ENCODE measurements around the gene MAP3K4.

Gene MAP3K4

GRCh38 chr6:161003336-161003735 lies 11.8 kb downstream of the MAP3K4 start:
- no peak for DNase-seq

DNA sequence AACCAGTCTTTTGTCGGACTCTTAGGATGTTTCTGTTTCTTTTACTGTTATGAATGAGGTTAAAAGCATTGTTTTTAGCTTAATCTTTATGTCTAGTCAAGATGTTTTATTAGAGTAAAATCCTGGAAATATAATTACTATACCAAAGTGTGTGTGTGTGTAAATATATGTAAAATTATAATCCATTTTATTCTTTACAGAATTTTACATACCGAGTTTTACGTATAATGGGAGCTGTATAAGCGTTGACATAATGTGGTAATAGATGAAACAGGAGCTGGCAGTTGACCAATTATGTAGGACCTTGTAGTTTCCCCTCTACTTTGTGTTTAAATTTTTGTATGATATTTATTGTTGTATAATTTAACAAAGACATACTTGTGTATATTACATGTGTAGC lies 16.7 kb downstream of the MAP3K4 start:
- no peak for DNase-seq

DNA sequence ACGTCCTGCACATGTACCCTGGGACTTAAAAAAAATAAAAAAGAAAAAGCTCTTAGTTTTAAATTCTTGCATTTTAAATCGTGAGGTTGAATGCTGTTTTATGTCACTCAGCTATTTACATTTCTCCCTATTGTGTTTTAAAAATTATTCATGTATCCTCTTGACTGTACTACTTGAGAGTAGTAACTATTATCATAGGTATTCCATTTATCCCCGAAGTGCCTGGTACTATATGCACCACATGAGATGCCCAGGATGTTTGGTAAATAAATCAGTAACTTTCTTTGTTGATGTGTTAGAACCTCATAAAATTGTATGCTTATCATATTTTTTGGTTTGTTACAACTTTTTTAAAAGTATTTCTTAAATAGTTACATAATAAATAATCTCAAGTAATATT lies 18.4 kb downstream of the MAP3K4 start:
- no peak for DNase-seq

DNA sequence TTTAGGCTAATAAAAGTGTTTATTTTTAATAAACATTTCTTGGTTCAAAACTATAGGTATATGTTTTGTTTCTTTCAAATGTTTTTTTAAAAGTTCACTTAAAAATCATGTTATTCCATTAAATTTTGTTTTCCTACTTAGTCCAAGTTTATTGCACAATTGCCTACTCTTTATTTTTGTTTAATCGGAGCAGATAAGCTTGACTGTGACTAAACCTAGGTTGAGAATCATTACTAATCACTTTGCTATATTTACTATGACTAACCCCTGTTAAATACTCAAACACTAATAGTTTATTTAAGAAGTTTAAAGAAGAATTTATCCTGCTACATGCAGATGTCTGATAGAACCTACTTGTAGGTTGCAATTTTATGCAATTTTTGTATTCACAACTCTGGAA lies 18.8 kb downstream of the MAP3K4 start:
- DNase-seq, result no peak

GRCh38 chr6:161011492-161012480 lies 20.2 kb downstream of the MAP3K4 start:
- DNase-seq, result no peak

DNA sequence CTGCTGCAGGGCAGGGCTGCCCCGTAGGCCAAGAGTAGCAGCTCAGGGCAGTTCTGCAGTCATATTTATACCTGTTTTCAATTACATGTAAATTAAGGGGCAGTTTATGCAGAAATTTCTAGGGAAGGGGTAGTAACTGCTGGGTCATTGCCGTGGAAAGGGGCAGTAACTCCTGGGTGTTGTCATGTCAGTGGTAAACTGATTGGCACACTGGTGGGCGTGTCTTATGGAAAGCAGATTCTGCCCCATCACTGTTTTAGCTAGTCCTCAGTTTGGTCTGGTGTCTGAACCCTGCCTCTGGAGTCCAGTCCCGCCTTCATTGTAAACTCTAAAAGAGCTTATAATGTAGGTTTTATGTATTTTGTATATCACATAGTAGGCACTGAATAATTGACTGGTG lies 22.1 kb downstream of the MAP3K4 start:
- DNase-seq, result no peak

GRCh38 chr6:161017766-161018564 lies 26.4 kb downstream of the MAP3K4 start:
- no peak for DNase-seq

- no peak for DNase-seq
Measured at GRCh38 chr6:161019324-161019839, 27.8 kb downstream of the MAP3K4 start.

GRCh38 chr6:161021543-161021942 lies 30.0 kb downstream of the MAP3K4 start:
- DNase-seq, result no peak

DNA sequence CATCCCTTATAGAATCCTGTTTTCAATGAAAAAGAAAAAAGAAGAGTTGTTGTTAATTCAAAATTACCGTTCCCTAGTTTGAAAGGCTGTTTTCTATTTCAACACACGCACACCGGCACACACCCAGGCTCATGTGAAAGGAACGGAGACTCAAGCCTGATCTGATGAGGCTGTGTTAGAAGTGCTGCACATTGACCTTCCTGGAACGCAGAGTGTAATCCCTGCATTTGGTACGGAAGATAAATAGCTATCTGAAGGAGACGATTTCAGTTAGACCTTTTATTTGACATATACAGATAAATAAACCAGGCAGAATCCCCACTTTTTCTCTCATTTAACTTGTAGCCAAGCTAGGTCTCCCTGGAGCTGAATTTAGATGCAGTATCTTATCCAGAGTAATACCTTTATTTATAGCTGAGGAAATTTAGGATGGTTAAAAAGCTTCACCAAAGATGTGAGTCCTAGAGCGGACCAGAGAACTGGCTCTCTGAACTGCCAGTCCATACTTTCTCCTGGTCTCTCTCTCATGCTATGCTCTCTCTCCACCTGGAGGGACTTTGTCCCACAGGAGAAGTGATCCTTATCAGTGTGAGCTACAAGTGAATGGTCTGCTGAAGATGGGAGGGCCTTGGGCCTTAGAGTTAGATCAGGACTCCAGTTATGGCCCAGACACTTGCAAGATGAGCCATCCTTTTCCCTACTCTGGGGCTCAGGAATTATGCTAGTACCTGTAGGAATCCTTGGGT lies 30.6 kb downstream of the MAP3K4 start:
- DNase-seq, result no peak

DNA sequence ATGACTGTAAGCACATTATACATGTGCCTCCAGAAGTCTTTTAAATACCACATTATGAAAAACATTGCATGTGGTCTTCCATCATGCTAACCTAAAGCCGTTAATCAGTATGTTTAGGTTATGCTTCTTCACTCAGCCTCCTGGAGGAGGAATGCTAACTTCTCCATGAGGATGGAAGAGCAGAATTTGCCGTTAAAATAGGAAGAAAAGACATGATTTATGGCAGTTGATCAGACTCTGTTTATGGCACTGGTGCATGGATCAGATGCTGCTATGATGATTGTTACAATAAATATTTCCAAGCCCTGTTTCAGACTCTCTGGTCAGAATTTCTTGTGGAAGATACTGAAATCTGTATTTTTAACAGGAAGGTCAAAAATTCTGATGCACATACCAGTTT lies 31.7 kb downstream of the MAP3K4 start:
- DNase-seq, result no peak

GRCh38 chr6:161024364-161024920 lies 32.9 kb downstream of the MAP3K4 start:
- no peak for DNase-seq

DNA sequence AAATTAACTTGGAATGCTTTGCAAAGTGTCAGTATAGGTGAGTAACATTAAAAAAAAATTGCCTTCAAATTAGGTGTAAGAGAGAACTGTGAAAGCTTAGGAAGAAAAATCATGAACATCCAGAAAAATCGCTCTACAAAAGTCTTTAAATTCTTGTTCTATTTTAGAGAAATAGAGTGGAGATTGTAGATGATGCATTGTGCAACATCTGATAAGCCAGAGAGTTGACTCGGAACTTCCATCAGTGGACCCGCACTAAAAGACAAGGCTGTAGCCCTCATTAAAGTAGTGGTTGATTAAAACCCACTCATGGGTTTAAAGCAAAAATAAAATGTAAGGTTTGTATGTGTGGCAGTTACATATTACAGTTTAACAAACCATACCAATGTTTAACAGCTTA lies 35.8 kb downstream of the MAP3K4 start:
- DNase-seq, result no peak

DNA sequence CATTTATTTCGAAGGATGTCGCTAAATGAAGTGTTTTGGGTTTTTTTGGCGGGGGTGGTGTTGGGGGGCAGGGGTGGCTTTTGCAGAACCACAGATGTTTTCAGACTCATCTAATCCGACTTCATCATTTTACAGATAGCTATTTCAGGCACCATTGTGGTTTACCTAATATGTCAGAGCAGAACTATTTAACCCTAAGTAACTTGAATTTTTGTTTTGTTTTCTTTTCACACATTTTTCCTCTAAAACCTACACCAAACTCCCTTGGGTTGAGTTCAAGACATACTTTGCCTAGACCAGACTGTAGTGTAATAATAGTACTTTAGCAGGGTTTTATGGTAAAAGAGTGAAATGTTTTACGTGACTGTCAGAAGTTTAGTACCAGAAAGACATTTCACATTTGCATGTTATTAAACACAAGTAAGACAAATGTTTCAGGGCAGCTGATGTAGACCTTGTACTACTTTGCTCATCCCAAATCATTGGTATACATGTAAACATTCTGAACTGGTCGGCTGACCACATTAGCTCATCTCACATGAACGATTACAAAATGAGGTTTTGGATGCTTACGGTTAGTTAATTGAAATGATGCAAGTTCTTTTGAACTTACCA lies 37.7 kb downstream of the MAP3K4 start:
- DNase-seq, result no peak

DNA sequence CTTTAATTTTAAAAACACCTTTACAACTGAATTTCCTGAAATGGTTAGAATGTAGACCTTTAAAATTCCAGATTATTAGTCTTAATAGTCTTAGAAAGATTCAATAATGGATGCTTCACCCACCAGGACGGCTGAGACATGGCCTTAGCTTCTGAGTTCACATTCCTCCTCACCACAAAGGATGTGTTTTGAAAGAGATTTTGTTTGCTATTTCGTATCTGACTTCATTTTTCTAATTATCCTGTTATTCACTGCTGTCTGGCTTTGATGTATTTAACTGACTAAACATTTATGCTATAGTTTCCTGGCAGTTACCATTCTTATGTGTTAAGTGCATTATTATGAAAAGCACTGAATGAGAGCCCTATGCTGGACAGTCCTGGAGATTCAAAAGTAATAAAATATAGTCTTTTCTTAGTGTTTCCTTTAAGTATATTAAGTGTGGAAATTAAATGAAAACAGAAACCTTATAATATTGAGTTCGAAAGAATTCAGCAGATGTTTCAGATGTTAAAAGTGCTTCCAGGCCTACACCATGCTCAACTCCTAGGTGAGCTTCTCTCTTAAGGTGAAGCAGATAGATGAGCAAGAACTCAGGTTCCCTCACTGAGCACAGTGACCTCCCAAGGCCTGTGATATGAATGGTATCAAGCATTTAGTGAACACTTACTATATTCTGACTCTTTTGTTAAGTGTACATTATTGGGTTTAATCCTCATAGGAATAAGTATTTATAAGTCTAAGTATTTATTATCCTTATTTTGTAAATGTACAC lies 40.3 kb downstream of the MAP3K4 start:
- no peak for DNase-seq

GRCh38 chr6:161033667-161034066 lies 42.1 kb downstream of the MAP3K4 start:
- no peak for DNase-seq

DNA sequence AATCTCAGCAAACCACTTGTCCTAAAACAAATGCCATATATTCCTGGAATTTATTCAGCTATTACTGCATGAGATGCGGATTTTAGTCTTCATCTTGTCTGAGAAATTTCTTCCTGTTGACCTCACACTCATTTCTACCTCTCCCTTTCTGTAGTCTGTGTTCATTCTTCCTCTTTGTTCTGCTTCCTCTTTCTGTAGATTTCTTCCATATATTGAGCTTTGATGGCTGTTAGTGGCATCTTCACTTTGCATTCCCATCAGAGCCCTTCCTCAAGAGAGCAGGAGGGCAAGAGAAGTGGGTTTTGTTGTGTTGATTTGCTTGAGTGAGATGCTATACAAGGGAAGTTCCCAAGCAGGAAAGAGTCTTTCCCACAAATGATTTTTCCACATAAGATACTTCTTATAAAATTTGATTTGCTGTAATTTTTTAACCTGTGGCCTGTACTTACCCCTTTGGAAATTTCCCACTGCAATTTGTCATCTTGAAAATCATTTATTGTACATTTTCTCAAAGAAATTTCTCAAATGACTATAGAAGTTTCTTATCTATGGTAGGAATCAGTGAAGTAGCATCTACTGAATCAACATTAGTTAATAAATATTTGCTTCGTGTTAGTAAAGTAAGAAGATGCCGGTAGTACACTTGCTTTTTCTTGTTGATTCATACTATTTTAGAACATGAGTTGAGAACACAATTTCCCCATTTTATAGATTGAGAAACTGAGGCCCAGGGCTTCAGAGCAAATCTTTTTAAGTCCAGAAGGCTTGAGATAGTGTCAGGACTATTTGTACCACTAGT lies 43.8 kb downstream of the MAP3K4 start:
- no peak for DNase-seq

GRCh38 chr6:161035981-161036263 lies 44.4 kb downstream of the MAP3K4 start:
- DNase-seq, result no peak

- no peak for DNase-seq
Measured at GRCh38 chr6:161037873-161038228, 46.3 kb downstream of the MAP3K4 start.

GRCh38 chr6:161038229-161039031 lies 46.9 kb downstream of the MAP3K4 start:
- DNase-seq, result peak; percentile 4
